ENCODE measurements around the gene RPS6KA5. TPM values are rescaled to one million over a fixed set of nuclear protein-coding genes. Genes with fewer than 3 reads are reported as not detected.

The RPS6KA5 gene
- total RNA-seq, 1 experiment from 2014 or later = 8.6 TPM

GRCh38 chr14:90969531-90970166 is 90.8 kb downstream of the RPS6KA5 start:
- Histone ChIP-seq H3F3A (ENCODE audit: low read length, unreplicated experiment) (no peaks in the 10 kb centered on the region), H3K9ac (ENCODE audit: low read length) (no peak overlapping the region), H3K9me2 (replicated peaks; ENCODE audit: low read length) (no peaks in the 10 kb centered on the region), H3K36me3 (ENCODE audit: low read depth, low read length) (no peaks in the 10 kb centered on the region), H3K79me2 (ENCODE audit: low read length) (no peaks in the 10 kb centered on the region), H3K4me3 (ENCODE audit: low read length) (no peak overlapping the region), H3K27me3 (ENCODE audit: low read length) (no peaks in the 10 kb centered on the region), H3K4me2 (ENCODE audit: low read length) (no peak overlapping the region), H3K27ac (ENCODE audit: low read length) (no peak overlapping the region), H3K9me3 (ENCODE audit: low read length) (no peaks in the 10 kb centered on the region), H4K20me1 (ENCODE audit: low read length) (no peaks in the 10 kb centered on the region), H3K4me1 (ENCODE audit: insufficient read depth, low read length) (0 out of 2 replicates have a peak, but pooled peaks cover 5% of the 10 kb centered on the region), H2AFZ (ENCODE audit: low read length) (no peak overlapping the region)
- ATAC-seq (no peak), DNase-seq (no peak)
- CTCF ChIA-PET = interaction anchor here (0.7 kb wide), 1 partner anchor 312 kb away, joined by 5 read pairs; no protein-coding TSS in a partner anchor
- intact Hi-C loops (cut with micrococcal nuclease) = no loop called here
- no TSS peak for BruUV-seq (replicated peaks)
- TF ChIP-seq EZH2phosphoT487 (IDR thresholded peaks at IDR 0.05; ENCODE audit: borderline replicate concordance, low read length) (no peak), EZH2 (IDR thresholded peaks at IDR 0.05; ENCODE audit: low read length, unreplicated experiment) (no peak), CTCF (conservative IDR thresholded peaks at IDR 0.05; ENCODE audit: low read depth, low read length) (no peak)
- POLR2A ChIA-PET (ENCODE audit: unreplicated experiment) = interaction anchor here (0.8 kb wide), 1 partner anchor 90 kb away, joined by 6 read pairs; no protein-coding TSS in a partner anchor

GRCh38 chr14:90968025-90968424 is 92.4 kb downstream of the RPS6KA5 start:
- Histone ChIP-seq H3K9me2 (replicated peaks; ENCODE audit: low read length) (no peaks in the 10 kb centered on the region), H3K27ac (ENCODE audit: low read length) (no peak overlapping the region), H3K4me2 (ENCODE audit: low read length) (no peak overlapping the region), H4K20me1 (ENCODE audit: low read length) (no peaks in the 10 kb centered on the region), H3F3A (ENCODE audit: low read length, unreplicated experiment) (no peaks in the 10 kb centered on the region), H3K27me3 (ENCODE audit: low read length) (no peaks in the 10 kb centered on the region), H3K4me1 (ENCODE audit: insufficient read depth, low read length) (0 out of 2 replicates have a peak, but pooled peaks cover 5% of the 10 kb centered on the region), H3K79me2 (ENCODE audit: low read length) (no peaks in the 10 kb centered on the region), H2AFZ (ENCODE audit: low read length) (no peak overlapping the region), H3K4me3 (ENCODE audit: low read length) (no peak overlapping the region), H3K36me3 (ENCODE audit: low read depth, low read length) (no peaks in the 10 kb centered on the region), H3K9ac (ENCODE audit: low read length) (no peak overlapping the region), H3K9me3 (ENCODE audit: low read length) (no peaks in the 10 kb centered on the region)
- intact Hi-C loops (cut with micrococcal nuclease) = no loop called here
- TF ChIP-seq EZH2phosphoT487 (IDR thresholded peaks at IDR 0.05; ENCODE audit: borderline replicate concordance, low read length) = no peak
- no peak for TF ChIP-seq EZH2 (IDR thresholded peaks at IDR 0.05; ENCODE audit: low read length, unreplicated experiment)
- no peak for TF ChIP-seq CTCF (conservative IDR thresholded peaks at IDR 0.05; ENCODE audit: low read depth, low read length)
- ATAC-seq (no peak), DNase-seq (peak; percentile 6)
- ChIA-PET CTCF (no interaction called here), POLR2A (ENCODE audit: unreplicated experiment) (no interaction called here)
- BruUV-seq (replicated peaks) = no TSS peak

DNA sequence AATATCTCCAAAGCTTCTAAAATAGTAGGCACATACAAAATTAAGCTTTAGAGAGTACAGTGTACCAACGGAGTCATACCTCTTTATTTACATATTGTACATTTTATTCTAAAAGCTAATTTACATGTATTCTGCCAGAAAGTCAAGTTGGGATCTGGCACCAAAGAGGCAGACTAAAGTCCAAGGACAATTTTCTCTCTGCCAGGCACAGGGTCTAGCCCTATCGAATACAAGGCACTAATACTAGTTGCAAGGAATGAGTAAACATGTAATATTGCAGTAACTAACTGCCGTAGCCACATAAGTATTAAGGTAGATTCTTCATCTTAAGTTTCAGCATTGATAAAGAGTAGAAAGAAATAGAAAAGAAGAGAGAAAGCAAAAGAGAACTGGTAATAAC is 93.9 kb downstream of the RPS6KA5 start:
- Histone ChIP-seq H3K9me2 (replicated peaks; ENCODE audit: low read length) (no peaks in the 10 kb centered on the region), H3K4me3 (ENCODE audit: low read length) (no peak overlapping the region), H3K27me3 (ENCODE audit: low read length) (no peaks in the 10 kb centered on the region), H4K20me1 (ENCODE audit: low read length) (no peaks in the 10 kb centered on the region), H3K9me3 (ENCODE audit: low read length) (no peaks in the 10 kb centered on the region), H3F3A (ENCODE audit: low read length, unreplicated experiment) (no peaks in the 10 kb centered on the region), H3K36me3 (ENCODE audit: low read depth, low read length) (no peaks in the 10 kb centered on the region), H3K4me1 (ENCODE audit: insufficient read depth, low read length) (0 out of 2 replicates have a peak, but pooled peaks cover 5% of the 10 kb centered on the region), H3K27ac (ENCODE audit: low read length) (no peak overlapping the region), H2AFZ (ENCODE audit: low read length) (no peak overlapping the region), H3K4me2 (ENCODE audit: low read length) (no peak overlapping the region), H3K79me2 (ENCODE audit: low read length) (no peaks in the 10 kb centered on the region), H3K9ac (ENCODE audit: low read length) (no peak overlapping the region)
- CTCF ChIA-PET = no interaction called here
- DNase-seq (no peak), ATAC-seq (no peak)
- POLR2A ChIA-PET (ENCODE audit: unreplicated experiment) = no interaction called here
- TF ChIP-seq EZH2 (IDR thresholded peaks at IDR 0.05; ENCODE audit: low read length, unreplicated experiment) (no peak), EZH2phosphoT487 (IDR thresholded peaks at IDR 0.05; ENCODE audit: borderline replicate concordance, low read length) (no peak), CTCF (conservative IDR thresholded peaks at IDR 0.05; ENCODE audit: low read depth, low read length) (no peak)
- intact Hi-C loops (cut with micrococcal nuclease) = no loop called here
- no TSS peak for BruUV-seq (replicated peaks)

Data from PC-3 (cell line).